HG03139 (cell line): ENCODE results near the gene OLFML1.

Experiments
- ATAC-seq: cut with Tn5 transposase; IDR thresholded peaks from one replicate; pipeline ENCODE4 v1.9.1; 2021; ENCODE audit not compliant: unreplicated experiment

Gene OLFML1

GRCh38 chr11:7555052-7555699, 69.9 kb downstream of the OLFML1 start:
- no peak for ATAC-seq

DNA sequence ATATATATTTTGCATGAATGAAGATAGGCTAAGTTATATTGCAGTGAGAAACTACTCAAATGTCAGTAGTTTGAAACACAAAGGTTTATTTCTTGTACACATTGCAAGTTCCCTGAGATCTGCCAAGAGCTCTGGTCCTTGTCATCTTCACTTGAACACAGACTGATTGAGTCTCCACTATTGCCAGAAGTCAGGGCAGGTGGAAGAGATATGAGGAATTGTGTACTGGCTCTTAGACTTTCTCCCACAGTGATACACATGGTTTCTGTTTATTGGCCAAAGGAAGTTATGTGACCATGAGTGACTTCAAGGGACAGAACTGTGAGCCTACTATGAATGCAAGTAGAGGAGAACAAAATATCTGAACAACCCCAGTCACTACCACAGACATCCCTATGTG, 72.7 kb downstream of the OLFML1 start:
- ATAC-seq = no peak

GRCh38 chr11:7559398-7560283, 74.3 kb downstream of the OLFML1 start:
- no peak for ATAC-seq
